GM19239 (cell line): Measurements from ENCODE around the gene LAMA1.

Experiments
- DNase-seq: peaks from one replicate; pipeline ENCODE4 v3.0.0; 2011; ENCODE audit warnings: low spot score; ENCODE audit not compliant: insufficient read length
- FAIRE-seq: peaks from 2 replicates; lab custom pipeline; 2011; peaks lifted over from hg19 to GRCh38; lab: Jason Lieb, UNC

Gene LAMA1

GRCh38 chr18:7064346-7064745 lies 53.3 kb downstream of the LAMA1 start:
- no peak for FAIRE-seq

GRCh38 chr18:7062811-7063210 lies 54.8 kb downstream of the LAMA1 start:
- DNase-seq (no peak), FAIRE-seq (no peak)

More at GRCh38 chr18:7064346-7064745, 53.3 kb downstream of the LAMA1 start:
- DNase-seq: no peak

- FAIRE-seq (no peak), DNase-seq (no peak)
Measured at GRCh38 chr18:7062236-7062635, 55.4 kb downstream of the LAMA1 start.

- FAIRE-seq (no peak), DNase-seq (no peak)
Measured at GRCh38 chr18:7059276-7059675, 58.3 kb downstream of the LAMA1 start.

GRCh38 chr18:7056026-7056425 lies 61.6 kb downstream of the LAMA1 start:
- no peak for FAIRE-seq
- no peak for DNase-seq

- FAIRE-seq: no peak
- DNase-seq: no peak
Measured at GRCh38 chr18:7049951-7050350, 67.6 kb downstream of the LAMA1 start.

- no peak for FAIRE-seq
- no peak for DNase-seq
Measured at GRCh38 chr18:7048081-7048480, 69.5 kb downstream of the LAMA1 start.

- DNase-seq: no peak
- FAIRE-seq: no peak
Measured at GRCh38 chr18:7047336-7047735, 70.3 kb downstream of the LAMA1 start.

GRCh38 chr18:7038330-7038851 lies 79.2 kb downstream of the LAMA1 start:
- no peak for FAIRE-seq
- no peak for DNase-seq

GRCh38 chr18:7037470-7037869 lies 80.1 kb downstream of the LAMA1 start:
- DNase-seq (no peak), FAIRE-seq (no peak)

- FAIRE-seq (no peak), DNase-seq (no peak)
Measured at GRCh38 chr18:7035807-7036206, 81.8 kb downstream of the LAMA1 start.

GRCh38 chr18:7034924-7035323 lies 82.7 kb downstream of the LAMA1 start:
- FAIRE-seq (no peak), DNase-seq (no peak)

GRCh38 chr18:7032537-7032936 lies 85.1 kb downstream of the LAMA1 start:
- FAIRE-seq (no peak), DNase-seq (no peak)

GRCh38 chr18:7028625-7029024 lies 89.0 kb downstream of the LAMA1 start:
- FAIRE-seq (no peak), DNase-seq (no peak)

- no peak for FAIRE-seq
- DNase-seq: no peak
Measured at GRCh38 chr18:7025194-7025593, 92.4 kb downstream of the LAMA1 start.

- FAIRE-seq (no peak), DNase-seq (no peak)
Measured at GRCh38 chr18:7023581-7023980, 94.0 kb downstream of the LAMA1 start.

- DNase-seq: no peak
- no peak for FAIRE-seq
Measured at GRCh38 chr18:7023063-7023580, 94.5 kb downstream of the LAMA1 start.

- DNase-seq (no peak), FAIRE-seq (no peak)
Measured at GRCh38 chr18:7021994-7022840, 95.4 kb downstream of the LAMA1 start.

GRCh38 chr18:7020995-7021777 lies 96.4 kb downstream of the LAMA1 start:
- no peak for FAIRE-seq

GRCh38 chr18:7017013-7017412 lies 100.6 kb downstream of the LAMA1 start:
- FAIRE-seq: no peak
- DNase-seq: no peak

More at GRCh38 chr18:7020995-7021777, 96.4 kb downstream of the LAMA1 start:
- no peak for DNase-seq

- DNase-seq: no peak
- FAIRE-seq: no peak
Measured at GRCh38 chr18:7011142-7011541, 106.5 kb downstream of the LAMA1 start.
